Neuronal stem cell (in vitro differentiated cells): ENCODE data around the gene FOXE1.

ENCODE experiments used
- DNase-seq: peaks from one replicate; pipeline ENCODE4 v3.0.0-alpha.2; 2013; ENCODE audit warnings: low spot score
- H2AFZ ChIP-seq: one replicate; pipeline ENCODE4 v1.6.1; 2013; ENCODE audit warnings: mild to moderate bottlenecking, low read length, inconsistent platforms
- H2AK5ac ChIP-seq: 2 replicates; pipeline ENCODE4 v1.6.1; 2013; ENCODE audit warnings: low read depth, mild to moderate bottlenecking, inconsistent platforms, low read length, moderate library complexity, mixed read lengths
- H2BK120ac ChIP-seq: 2 replicates; pipeline ENCODE4 v1.6.1; 2013; ENCODE audit warnings: low read depth, mild to moderate bottlenecking, inconsistent platforms, low read length, moderate library complexity, mixed read lengths
- H2BK12ac ChIP-seq: one replicate; pipeline ENCODE4 v1.6.1; 2013; ENCODE audit warnings: low read length, inconsistent platforms
- H2BK15ac ChIP-seq: 2 replicates; pipeline ENCODE4 v1.6.1; 2013; ENCODE audit warnings: mild to moderate bottlenecking, low read length, inconsistent platforms, mixed read lengths
- H2BK5ac ChIP-seq: one replicate; pipeline ENCODE4 v1.6.1; 2013; ENCODE audit warnings: inconsistent platforms, mild to moderate bottlenecking, low read length, moderate library complexity
- H3K14ac ChIP-seq: one replicate; pipeline ENCODE4 v1.6.1; 2013; ENCODE audit warnings: low read length, inconsistent platforms
- H3K18ac ChIP-seq: 2 replicates; pipeline ENCODE4 v1.6.1; 2013; ENCODE audit warnings: low read length, inconsistent platforms
- H3K23ac ChIP-seq: 2 replicates; pipeline ENCODE4 v1.6.1; 2013; ENCODE audit warnings: low read depth, mild to moderate bottlenecking, mixed read lengths, low read length, inconsistent platforms; ENCODE audit not compliant: poor library complexity
- H3K27ac ChIP-seq: replicated peaks from 3 replicates; pipeline ENCODE4 v1.5.1; 2013; ENCODE audit warnings: low read length, inconsistent platforms
- H3K27me3 ChIP-seq, 3 experiments: 2 replicates each; pipeline ENCODE4 v1.6.1; 2013; ENCODE audit warnings: low read length in 3 of 3, mild to moderate bottlenecking in 2 of 3, inconsistent platforms in 1 of 3, low read depth in 1 of 3, mixed read lengths in 1 of 3, moderate library complexity in 1 of 3; ENCODE audit not compliant: control insufficient read depth in 3 of 3, insufficient read depth in 3 of 3
- H3K36me3 ChIP-seq, 2 donors: replicated peaks in 1 of 2; 2 replicates each; pipeline ENCODE4 v1.6.1; 2013; ENCODE audit warnings: low read length in 2 of 2; ENCODE audit not compliant: control insufficient read depth in 2 of 2, insufficient read depth in 2 of 2
- H3K4ac ChIP-seq: 2 replicates; pipeline ENCODE4 v1.6.1; 2013; ENCODE audit warnings: inconsistent platforms, mild to moderate bottlenecking, low read length, moderate library complexity
- H3K4me1 ChIP-seq, 2 donors: 1 replicate in 1 of 2; 2 replicates in 1 of 2; pipeline ENCODE4 v1.6.1; 2013; ENCODE audit warnings: low read length in 2 of 2, low read depth in 1 of 2; ENCODE audit not compliant: control insufficient read depth in 2 of 2, insufficient read depth in 1 of 2
- H3K4me2 ChIP-seq: one replicate; pipeline ENCODE4 v1.6.1; 2013; ENCODE audit warnings: mild to moderate bottlenecking, low read length, inconsistent platforms; ENCODE audit not compliant: insufficient read depth, poor library complexity, severe bottlenecking
- H3K4me3 ChIP-seq, 2 donors: 2 replicates each; pipeline ENCODE4 v1.5.1; 2013; ENCODE audit warnings: low read length in 2 of 2, mild to moderate bottlenecking in 2 of 2, inconsistent platforms in 1 of 2, moderate library complexity in 1 of 2
- H3K79me1 ChIP-seq: one replicate; pipeline ENCODE4 v1.6.1; 2013; ENCODE audit warnings: low read depth, mild to moderate bottlenecking, inconsistent platforms, low read length, moderate library complexity
- H3K9ac ChIP-seq: one replicate; pipeline ENCODE4 v1.6.1; 2013; ENCODE audit warnings: mild to moderate bottlenecking, low read depth, low read length, inconsistent platforms; ENCODE audit not compliant: poor library complexity
- H3K9me3 ChIP-seq, 2 donors: replicated peaks in 1 of 2; 2 replicates each; pipeline versions ENCODE3 to v1.6.1; 2013; ENCODE audit warnings: low read length in 2 of 2, mild to moderate bottlenecking in 2 of 2, inconsistent platforms in 1 of 2, low read depth in 1 of 2, mixed read lengths in 1 of 2, moderate library complexity in 1 of 2; ENCODE audit not compliant: control insufficient read depth in 2 of 2, insufficient read depth in 1 of 2
- H4K8ac ChIP-seq: one replicate; pipeline ENCODE4 v1.6.1; 2013; ENCODE audit warnings: low read depth, mild to moderate bottlenecking, inconsistent platforms, low read length, moderate library complexity
- H4K91ac ChIP-seq: one replicate; pipeline ENCODE4 v1.6.1; 2013; ENCODE audit warnings: low read length, low read depth, mild to moderate bottlenecking, inconsistent platforms; ENCODE audit not compliant: poor library complexity
- WGBS, 2 donors: extraction: QIAGEN DNeasy Blood & Tissue Kit; methylation state at CpG; one replicate each; pipeline ENCODE4 v1.1.7; 2013; ENCODE audit warnings: missing lambda C conversion rate in 2 of 2, mixed read lengths in 1 of 2; ENCODE audit not compliant: insufficient read length in 2 of 2, insufficient replicate concordance in 1 of 2; ENCODE audit errors: extremely low coverage in 2 of 2; 5-methylcytosine and 5-hydroxymethylcytosine counted together

Gene FOXE1

DNA sequence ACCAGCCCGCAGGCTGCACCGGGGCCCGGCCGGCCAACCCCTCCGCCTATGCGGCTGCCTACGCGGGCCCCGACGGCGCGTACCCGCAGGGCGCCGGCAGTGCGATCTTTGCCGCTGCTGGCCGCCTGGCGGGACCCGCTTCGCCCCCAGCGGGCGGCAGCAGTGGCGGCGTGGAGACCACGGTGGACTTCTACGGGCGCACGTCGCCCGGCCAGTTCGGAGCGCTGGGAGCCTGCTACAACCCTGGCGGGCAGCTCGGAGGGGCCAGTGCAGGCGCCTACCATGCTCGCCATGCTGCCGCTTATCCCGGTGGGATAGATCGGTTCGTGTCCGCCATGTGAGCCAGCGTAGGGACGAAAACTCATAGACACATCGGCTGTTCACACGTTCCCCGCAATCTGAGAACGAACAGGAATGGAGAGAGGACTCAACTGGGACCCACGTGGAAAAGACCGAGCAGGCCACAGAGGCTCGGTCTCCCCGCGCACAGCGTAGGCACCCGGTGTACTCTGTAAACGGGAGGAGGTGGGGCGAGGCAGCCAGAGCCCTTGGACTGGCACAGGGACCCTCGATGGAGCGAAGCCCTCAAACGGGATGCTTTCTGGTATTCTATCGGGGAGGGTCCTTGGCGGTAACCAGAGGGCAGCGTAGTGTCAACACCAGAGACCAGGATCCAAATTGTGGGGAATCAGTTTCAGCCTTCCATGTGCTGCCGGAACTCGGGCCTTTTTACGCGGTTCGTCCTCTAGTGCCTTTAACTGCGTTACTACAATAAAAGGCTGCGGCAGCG is 1.9 kb downstream of the FOXE1 start:
- Histone ChIP-seq H2AK5ac (peak overlapping the region; percentile 14), H3K4me1 (peaks cover 0 to 2% of the 10 kb centered on the region in 2 donors), H3K4me2 (no peak overlapping the region), H3K4ac (no peak overlapping the region), H2BK5ac (no peak overlapping the region), H3K9ac (no peak overlapping the region), H2BK12ac (no peak overlapping the region), H3K27ac (no peak overlapping the region), H3K9me3 (peaks cover 5 to 9% of the 10 kb centered on the region in 2 donors), H3K27me3 (peaks cover 64 to 99% (median 98%) of the 10 kb centered on the region in 3 experiments), H3K79me1 (no peaks in the 10 kb centered on the region), H4K8ac (no peak overlapping the region), H3K14ac (no peak overlapping the region), H3K4me3 (no peak overlapping the region), H2BK15ac (no peak overlapping the region), H4K91ac (no peak overlapping the region), H3K36me3 (no peaks in the 10 kb centered on the region), H2BK120ac (no peak overlapping the region), H3K18ac (peak overlapping the region; percentile 11), H3K23ac (peak overlapping the region; percentile 77), H2AFZ (peak overlapping the region; percentile 92)
- no CpG with 5 or more reads among the region's 71 CpGs for WGBS, 2 donors
- DNase-seq, result no peak

DNA sequence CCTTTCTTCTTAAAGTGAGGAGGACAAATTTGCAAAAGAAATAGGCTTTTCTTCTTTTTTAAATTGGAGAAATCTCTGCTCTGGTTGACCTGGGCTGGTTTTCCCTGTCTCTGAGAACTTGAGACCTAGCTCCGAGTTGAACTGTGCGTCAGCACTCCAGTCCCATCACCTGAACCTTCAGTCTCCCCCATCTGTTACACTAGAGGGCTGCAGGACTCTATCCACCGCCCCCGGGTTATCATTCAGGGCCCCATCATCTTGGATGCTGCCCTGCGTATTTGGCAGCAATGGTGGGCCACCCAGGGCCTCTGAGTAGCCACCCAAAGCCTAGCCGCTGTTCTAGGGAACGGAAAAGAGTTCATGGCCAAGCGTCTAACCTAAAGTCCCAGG is 2.5 kb downstream of the FOXE1 start:
- H3K18ac ChIP-seq, result no peak overlapping the region
- peaks cover 61 to 99% (median 98%) of the 10 kb centered on the region in 3 experiments for H3K27me3 ChIP-seq
- no peaks in the 10 kb centered on the region for H3K79me1 ChIP-seq
- H3K23ac ChIP-seq, result no peak overlapping the region
- no CpG with 5 or more reads among the region's 8 CpGs for WGBS, 2 donors
- H3K14ac ChIP-seq, result no peak overlapping the region
- no peak overlapping the region for H2AFZ ChIP-seq
- H3K4me1 ChIP-seq, result peaks cover 0 to 2% of the 10 kb centered on the region in 2 donors
- H4K91ac ChIP-seq, result no peak overlapping the region
- H3K4ac ChIP-seq, result no peak overlapping the region
- no peak overlapping the region for H3K4me3 ChIP-seq
- DNase-seq, result no peak
- H3K4me2 ChIP-seq, result no peak overlapping the region
- peak overlapping the region; percentile 10 for H2AK5ac ChIP-seq
- no peak overlapping the region for H3K9ac ChIP-seq
- no peak overlapping the region for H2BK15ac ChIP-seq
- H3K27ac ChIP-seq, result no peak overlapping the region
- H2BK5ac ChIP-seq, result no peak overlapping the region
- no peak overlapping the region for H4K8ac ChIP-seq
- H3K36me3 ChIP-seq, result no peaks in the 10 kb centered on the region
- H2BK120ac ChIP-seq, result no peak overlapping the region
- H2BK12ac ChIP-seq, result no peak overlapping the region
- peaks cover 5 to 9% of the 10 kb centered on the region in 2 donors for H3K9me3 ChIP-seq

- H3K4me1 ChIP-seq, result peaks cover 0 to 2% of the 10 kb centered on the region in 2 donors
- H3K4ac ChIP-seq, result no peak overlapping the region
- no peak overlapping the region for H2BK120ac ChIP-seq
- no peak overlapping the region for H2AFZ ChIP-seq
- peak overlapping the region; percentile 10 for H2AK5ac ChIP-seq
- no peak overlapping the region for H4K8ac ChIP-seq
- peaks cover 6 to 9% of the 10 kb centered on the region in 2 donors for H3K9me3 ChIP-seq
- H3K27me3 ChIP-seq, result peaks cover 61 to 100% (median 99%) of the 10 kb centered on the region in 3 experiments
- DNase-seq, result no peak
- no peak overlapping the region for H3K4me2 ChIP-seq
- H4K91ac ChIP-seq, result no peak overlapping the region
- H3K18ac ChIP-seq, result no peak overlapping the region
- H3K14ac ChIP-seq, result no peak overlapping the region
- no peak overlapping the region for H3K4me3 ChIP-seq
- no peak overlapping the region for H3K9ac ChIP-seq
- no peaks in the 10 kb centered on the region for H3K36me3 ChIP-seq
- no peak overlapping the region for H3K23ac ChIP-seq
- H2BK5ac ChIP-seq, result no peak overlapping the region
- H2BK15ac ChIP-seq, result no peak overlapping the region
- no CpG with 5 or more reads among the region's 5 CpGs for WGBS, 2 donors
- H3K27ac ChIP-seq, result no peak overlapping the region
- no peaks in the 10 kb centered on the region for H3K79me1 ChIP-seq
- no peak overlapping the region for H2BK12ac ChIP-seq
Observed at GRCh38 chr9:97855899-97856298, 2.9 kb downstream of the FOXE1 start.

GRCh38 chr9:97856857-97857605 is 4.0 kb downstream of the FOXE1 start:
- peak overlapping the region; percentile 15 for H3K23ac ChIP-seq
- H3K27ac ChIP-seq, result no peak overlapping the region
- no peak overlapping the region for H4K8ac ChIP-seq
- H3K27me3 ChIP-seq, result peaks cover 56 to 97% (median 92%) of the 10 kb centered on the region in 3 experiments
- peak overlapping the region in 1 of 2 donors; percentile 58 for H3K4me3 ChIP-seq
- H2BK120ac ChIP-seq, result no peak overlapping the region
- H2BK12ac ChIP-seq, result no peak overlapping the region
- no peak overlapping the region for H3K9ac ChIP-seq
- peak; percentile 32 for DNase-seq
- no CpG with 5 or more reads among the region's 15 CpGs for WGBS, 2 donors
- no peak overlapping the region for H3K18ac ChIP-seq
- H3K79me1 ChIP-seq, result no peaks in the 10 kb centered on the region
- H2BK5ac ChIP-seq, result no peak overlapping the region
- H2AFZ ChIP-seq, result peak overlapping the region; percentile 53
- no peak overlapping the region for H4K91ac ChIP-seq
- H3K9me3 ChIP-seq, result peaks cover 6 to 8% of the 10 kb centered on the region in 2 donors
- no peak overlapping the region for H2AK5ac ChIP-seq
- H3K14ac ChIP-seq, result no peak overlapping the region
- H3K4ac ChIP-seq, result no peak overlapping the region
- H3K36me3 ChIP-seq, result no peaks in the 10 kb centered on the region
- H2BK15ac ChIP-seq, result no peak overlapping the region
- peaks cover 0 to 2% of the 10 kb centered on the region in 2 donors for H3K4me1 ChIP-seq
- H3K4me2 ChIP-seq, result no peak overlapping the region
